GM12878 (cell line): ENCODE results near the gene COTL1. TPM values are rescaled to one million over a fixed set of nuclear protein-coding genes. Genes with fewer than 3 reads are reported as not detected.

Experiments
- ASH2L ChIP-seq: fragments of 300-600, 200-600 bp; sonication (generic); IDR thresholded peaks from 2 replicates; pipeline ENCODE4 v1.6.1; 2017; ENCODE audit warnings: low read depth, mild to moderate bottlenecking, borderline replicate concordance
- CBX5 ChIP-seq: sonication (generic); IDR thresholded peaks from 2 replicates; pipeline ENCODE4 v1.6.1; 2016; ENCODE audit warnings: low read depth, moderate library complexity, mild to moderate bottlenecking, inconsistent platforms
- CHD1 ChIP-seq: IDR thresholded peaks from 2 replicates; pipeline ENCODE4 v1.6.1; 2012; ENCODE audit warnings: low read depth, low read length, improper control_type of control experiment
- CREM ChIP-seq: IDR thresholded peaks from 2 replicates; pipeline ENCODE4 v1.6.1; 2014; ENCODE audit warnings: antibody characterized with exemption, low read depth
- EED ChIP-seq: sonication (generic); IDR thresholded peaks from 2 replicates; pipeline ENCODE4 v1.6.1; 2016; ENCODE audit warnings: antibody characterized with exemption, low read depth
- ETV6 ChIP-seq, 2 experiments: fragments of 450-650 bp in 1 of 2; IDR thresholded peaks in 1 of 2; conservative IDR thresholded peaks in 1 of 2; 2 replicates each; pipeline ENCODE4 v1.6.1; 2014; ENCODE audit warnings: antibody characterized with exemption in 1 of 2, borderline replicate concordance in 1 of 2, low read depth in 1 of 2, mild to moderate bottlenecking in 1 of 2, moderate library complexity in 1 of 2
- EZH2 ChIP-seq: IDR thresholded peaks from 2 replicates; pipeline ENCODE4 v1.6.1; 2012; ENCODE audit warnings: low read depth, mild to moderate bottlenecking, control low read depth, inconsistent platforms, low read length, borderline replicate concordance; ENCODE audit not compliant: control insufficient read depth
- FOS ChIP-seq: IDR thresholded peaks from 3 replicates; pipeline ENCODE4 v1.6.1; 2011; ENCODE audit warnings: borderline replicate concordance; ENCODE audit not compliant: insufficient read length; ENCODE audit errors: extremely low read depth
- MEF2A ChIP-seq: IDR thresholded peaks from 2 replicates; pipeline ENCODE4 v1.6.1; 2011; ENCODE audit warnings: low read depth, mild to moderate bottlenecking, low read length, moderate library complexity; ENCODE audit not compliant: insufficient read depth
- MYB ChIP-seq: fragments of 150-350 bp; IDR thresholded peaks from 2 replicates; pipeline ENCODE4 v1.6.1; 2014; ENCODE audit warnings: mild to moderate bottlenecking, low read depth, low read length, borderline replicate concordance
- NFIC ChIP-seq: IDR thresholded peaks from 2 replicates; pipeline ENCODE4 v1.6.1; 2012; ENCODE audit warnings: low read depth, mild to moderate bottlenecking, inconsistent platforms, low read length, moderate library complexity
- PAX8 ChIP-seq: fragments of 450-650 bp; IDR thresholded peaks from 2 replicates; pipeline ENCODE4 v1.6.1; 2017; ENCODE audit warnings: mild to moderate bottlenecking, moderate library complexity
- RELA ChIP-seq: fragments of 450-650 bp; IDR thresholded peaks from 2 replicates; pipeline ENCODE4 v1.8.0; 2014; ENCODE audit warnings: borderline replicate concordance; ENCODE audit not compliant: partially characterized antibody
- RFX5 ChIP-seq: IDR thresholded peaks from 2 replicates; pipeline ENCODE4 v1.6.1; 2011; ENCODE audit warnings: low read depth, low read length, improper control_type of control experiment
- SPI1 ChIP-seq: IDR thresholded peaks from 2 replicates; pipeline ENCODE4 v1.6.1; 2011; ENCODE audit warnings: low read depth, mild to moderate bottlenecking, low read length, moderate library complexity, borderline replicate concordance; ENCODE audit not compliant: insufficient read depth
- SREBF2 ChIP-seq: IDR thresholded peaks from 2 replicates; pipeline ENCODE4 v1.6.1; 2012; ENCODE audit warnings: mild to moderate bottlenecking, low read length
- SUZ12 ChIP-seq: fragments of 200-600 bp; sonication (generic); IDR thresholded peaks from one replicate; pipeline ENCODE4 v1.6.1; 2018; ENCODE audit warnings: antibody characterized with exemption, mild to moderate bottlenecking; ENCODE audit not compliant: unreplicated experiment
- ZNF217 ChIP-seq: fragments of 450-650 bp; IDR thresholded peaks from 2 replicates; pipeline ENCODE4 v1.6.1; 2017; ENCODE audit warnings: antibody characterized with exemption, mild to moderate bottlenecking
- polyA plus RNA-seq, 11 experiments: library from polyadenylated mRNA; depleted of rRNA in 4 of 11; unstranded in 6 of 11; stranded (reverse) in 5 of 11; fragments of >200 nt; fragmentation: Nextera tagmentation in 4 of 11; fragmentation: Illumina TruSeq in 1 of 11; extraction: Ambion mirVana in 4 of 11; extraction: Trizol in 1 of 11; gene quantifications; 1 replicate in 1 of 11; 2 replicates in 10 of 11; pipeline versions ENCODE4 v1.2.1 to v1.2.3, GENCODE V29; 2011 to 2016; ENCODE audit warnings: inconsistent platforms in 2 of 11, missing spikeins in 2 of 11, low read depth in 1 of 11
- total RNA-seq, 4 experiments: library from RNA; depleted of rRNA in 3 of 4; stranded (reverse); fragments of >200 nt in 3 of 4; fragmentation: Illumina TruSeq in 1 of 4; extraction: Trizol in 1 of 4; gene quantifications; 2 replicates each; pipeline versions ENCODE4 v1.2.1 to v1.2.3, GENCODE V29; 2013 to 2021
- TF ChIP-seq, protein P1 (sequence below): IDR thresholded peaks from 2 replicates; pipeline ENCODE4 v1.6.1; 2011; ENCODE audit warnings: borderline replicate concordance, low read depth, mild to moderate bottlenecking, moderate library complexity, low read length; ENCODE audit not compliant: insufficient read depth, poor library complexity, severe bottlenecking
- TF ChIP-seq, protein P2 (sequence below): IDR thresholded peaks from 2 replicates; pipeline ENCODE4 v1.6.1; 2011; ENCODE audit warnings: low read depth, mild to moderate bottlenecking, low read length, moderate library complexity, borderline replicate concordance; ENCODE audit errors: extremely low read depth
- TF ChIP-seq, protein P3 (sequence below): fragments of 450-650 bp; IDR thresholded peaks from 2 replicates; pipeline ENCODE4 v1.6.1; 2017; ENCODE audit warnings: mild to moderate bottlenecking, low read depth, inconsistent platforms; ENCODE audit not compliant: poor library complexity, severe bottlenecking
- TF ChIP-seq, protein P4 (sequence below): IDR thresholded peaks from 2 replicates; pipeline ENCODE4 v1.6.1; 2011; ENCODE audit warnings: mild to moderate bottlenecking, low read depth, low read length, moderate library complexity; ENCODE audit not compliant: insufficient replicate concordance
- TF ChIP-seq, protein P5 (sequence below): fragments of 450-650 bp; IDR thresholded peaks from 2 replicates; pipeline ENCODE4 v1.6.1; 2017; ENCODE audit warnings: mild to moderate bottlenecking

COTL1 gene
- total and polyA plus RNA-seq, 10 of the 15 experiments (the other 5 are each of a cell fraction or from before 2014, with no cell fraction given), result 140 to 894 (median 330) TPM

DNA sequence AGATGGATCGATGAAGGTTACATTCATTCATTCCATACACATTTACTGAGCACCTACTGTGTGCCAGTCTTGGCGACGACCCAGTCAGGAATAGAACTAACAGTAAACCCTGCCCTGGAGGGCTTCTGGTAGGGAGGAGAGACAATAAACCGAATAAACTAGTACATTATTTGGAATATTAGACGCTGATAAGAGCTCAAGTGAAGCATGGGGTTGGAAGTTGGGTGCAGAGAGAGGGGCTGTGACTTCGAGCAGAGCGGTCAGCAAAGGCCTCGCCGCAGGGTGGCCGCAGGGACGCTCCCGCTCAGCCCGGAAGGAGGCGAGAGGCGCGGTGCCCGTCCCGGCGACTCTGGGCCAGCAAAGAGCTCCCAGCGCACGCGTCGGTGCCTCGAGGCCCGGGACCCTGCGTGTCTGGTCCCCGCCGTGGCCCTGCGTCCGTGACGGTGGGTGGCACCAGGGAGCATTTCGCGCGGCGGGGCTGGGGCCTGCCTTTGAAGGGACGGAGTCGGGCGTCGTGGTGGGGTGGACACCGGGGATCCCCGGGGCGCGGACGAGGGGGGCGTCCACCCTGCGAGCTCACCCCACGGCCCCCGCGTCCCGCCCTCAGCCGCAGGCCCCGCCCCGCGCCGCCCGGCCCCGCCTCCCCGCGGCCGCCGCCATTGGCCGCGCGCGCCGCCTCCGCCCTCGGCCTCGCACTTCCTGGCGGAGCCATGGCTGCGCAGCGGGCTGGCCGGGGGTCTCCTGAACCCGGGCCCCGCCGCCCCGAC, 30.1 kb upstream of the COTL1 start, which contains the start of gene KLHL36 (continued):
- TF ChIP-seq, protein P1, sequence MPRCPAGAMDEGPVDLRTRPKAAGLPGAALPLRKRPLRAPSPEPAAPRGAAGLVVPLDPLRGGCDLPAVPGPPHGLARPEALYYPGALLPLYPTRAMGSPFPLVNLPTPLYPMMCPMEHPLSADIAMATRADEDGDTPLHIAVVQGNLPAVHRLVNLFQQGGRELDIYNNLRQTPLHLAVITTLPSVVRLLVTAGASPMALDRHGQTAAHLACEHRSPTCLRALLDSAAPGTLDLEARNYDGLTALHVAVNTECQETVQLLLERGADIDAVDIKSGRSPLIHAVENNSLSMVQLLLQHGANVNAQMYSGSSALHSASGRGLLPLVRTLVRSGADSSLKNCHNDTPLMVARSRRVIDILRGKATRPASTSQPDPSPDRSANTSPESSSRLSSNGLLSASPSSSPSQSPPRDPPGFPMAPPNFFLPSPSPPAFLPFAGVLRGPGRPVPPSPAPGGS, result no peak
- TF ChIP-seq RELA (no peak), CBX5 (no peak), SREBF2 (no peak), ASH2L (no peak), NFIC (no peak), MYB (no peak), PAX8 (no peak), CHD1 (no peak), EZH2 (no peak), FOS (no peak), MEF2A (no peak), SUZ12 (no peak), CREM (no peak), RFX5 (no peak), EED (no peak), SPI1 (no peak), ZNF217 (no peak), ETV6 (conservative IDR thresholded peaks at IDR 0.05 in 1 of 2, IDR thresholded peaks at IDR 0.05 in 1 of 2; ENCODE audit: borderline replicate concordance in 1 of 2, low read depth in 1 of 2) (no peak)
- TF ChIP-seq, protein P2, sequence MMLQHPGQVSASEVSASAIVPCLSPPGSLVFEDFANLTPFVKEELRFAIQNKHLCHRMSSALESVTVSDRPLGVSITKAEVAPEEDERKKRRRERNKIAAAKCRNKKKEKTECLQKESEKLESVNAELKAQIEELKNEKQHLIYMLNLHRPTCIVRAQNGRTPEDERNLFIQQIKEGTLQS, result no peak
- TF ChIP-seq, protein P3, sequence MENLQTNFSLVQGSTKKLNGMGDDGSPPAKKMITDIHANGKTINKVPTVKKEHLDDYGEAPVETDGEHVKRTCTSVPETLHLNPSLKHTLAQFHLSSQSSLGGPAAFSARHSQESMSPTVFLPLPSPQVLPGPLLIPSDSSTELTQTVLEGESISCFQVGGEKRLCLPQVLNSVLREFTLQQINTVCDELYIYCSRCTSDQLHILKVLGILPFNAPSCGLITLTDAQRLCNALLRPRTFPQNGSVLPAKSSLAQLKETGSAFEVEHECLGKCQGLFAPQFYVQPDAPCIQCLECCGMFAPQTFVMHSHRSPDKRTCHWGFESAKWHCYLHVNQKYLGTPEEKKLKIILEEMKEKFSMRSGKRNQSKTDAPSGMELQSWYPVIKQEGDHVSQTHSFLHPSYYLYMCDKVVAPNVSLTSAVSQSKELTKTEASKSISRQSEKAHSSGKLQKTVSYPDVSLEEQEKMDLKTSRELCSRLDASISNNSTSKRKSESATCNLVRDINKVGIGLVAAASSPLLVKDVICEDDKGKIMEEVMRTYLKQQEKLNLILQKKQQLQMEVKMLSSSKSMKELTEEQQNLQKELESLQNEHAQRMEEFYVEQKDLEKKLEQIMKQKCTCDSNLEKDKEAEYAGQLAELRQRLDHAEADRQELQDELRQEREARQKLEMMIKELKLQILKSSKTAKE, result no peak
- TF ChIP-seq, protein P4, sequence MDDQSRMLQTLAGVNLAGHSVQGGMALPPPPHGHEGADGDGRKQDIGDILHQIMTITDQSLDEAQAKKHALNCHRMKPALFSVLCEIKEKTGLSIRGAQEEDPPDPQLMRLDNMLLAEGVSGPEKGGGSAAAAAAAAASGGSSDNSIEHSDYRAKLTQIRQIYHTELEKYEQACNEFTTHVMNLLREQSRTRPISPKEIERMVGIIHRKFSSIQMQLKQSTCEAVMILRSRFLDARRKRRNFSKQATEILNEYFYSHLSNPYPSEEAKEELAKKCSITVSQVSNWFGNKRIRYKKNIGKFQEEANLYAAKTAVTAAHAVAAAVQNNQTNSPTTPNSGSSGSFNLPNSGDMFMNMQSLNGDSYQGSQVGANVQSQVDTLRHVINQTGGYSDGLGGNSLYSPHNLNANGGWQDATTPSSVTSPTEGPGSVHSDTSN, result no peak
- TF ChIP-seq, protein P5, sequence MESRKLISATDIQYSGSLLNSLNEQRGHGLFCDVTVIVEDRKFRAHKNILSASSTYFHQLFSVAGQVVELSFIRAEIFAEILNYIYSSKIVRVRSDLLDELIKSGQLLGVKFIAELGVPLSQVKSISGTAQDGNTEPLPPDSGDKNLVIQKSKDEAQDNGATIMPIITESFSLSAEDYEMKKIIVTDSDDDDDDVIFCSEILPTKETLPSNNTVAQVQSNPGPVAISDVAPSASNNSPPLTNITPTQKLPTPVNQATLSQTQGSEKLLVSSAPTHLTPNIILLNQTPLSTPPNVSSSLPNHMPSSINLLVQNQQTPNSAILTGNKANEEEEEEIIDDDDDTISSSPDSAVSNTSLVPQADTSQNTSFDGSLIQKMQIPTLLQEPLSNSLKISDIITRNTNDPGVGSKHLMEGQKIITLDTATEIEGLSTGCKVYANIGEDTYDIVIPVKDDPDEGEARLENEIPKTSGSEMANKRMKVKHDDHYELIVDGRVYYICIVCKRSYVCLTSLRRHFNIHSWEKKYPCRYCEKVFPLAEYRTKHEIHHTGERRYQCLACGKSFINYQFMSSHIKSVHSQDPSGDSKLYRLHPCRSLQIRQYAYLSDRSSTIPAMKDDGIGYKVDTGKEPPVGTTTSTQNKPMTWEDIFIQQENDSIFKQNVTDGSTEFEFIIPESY, result no peak
